GM18873 (cell line): ENCODE measurements around the gene MMP11.

Experiments
- ATAC-seq: cut with Tn5 transposase; IDR thresholded peaks from one replicate; pipeline ENCODE4 v1.9.1; 2021; ENCODE audit warnings: mild to moderate bottlenecking, moderate library complexity, moderate number of reproducible peaks; ENCODE audit not compliant: unreplicated experiment, low FRiP score

MMP11 gene

GRCh38 chr22:23779731-23780130 lies 7.1 kb downstream of the MMP11 start:
- ATAC-seq: no peak

- no peak for ATAC-seq
These were observed 7.6 kb downstream of the MMP11 start for GRCh38 chr22:23780146-23780748.

- ATAC-seq: no peak
These were observed 8.4 kb downstream of the MMP11 start for GRCh38 chr22:23781065-23781464.

GRCh38 chr22:23781511-23782183 lies 9.0 kb downstream of the MMP11 start:
- ATAC-seq: no peak

GRCh38 chr22:23782252-23782651 lies 9.6 kb downstream of the MMP11 start:
- no peak for ATAC-seq

GRCh38 chr22:23782703-23783102 lies 10.1 kb downstream of the MMP11 start:
- no peak for ATAC-seq

GRCh38 chr22:23783265-23784150 lies 10.9 kb downstream of the MMP11 start:
- ATAC-seq: no peak

GRCh38 chr22:23784215-23784732 lies 11.6 kb downstream of the MMP11 start:
- no peak for ATAC-seq

- ATAC-seq: no peak
These were observed 13.6 kb downstream of the MMP11 start for GRCh38 chr22:23786261-23786710.

- ATAC-seq: peak; percentile 47
These were observed 14.3 kb downstream of the MMP11 start, which contains the start of gene SMARCB1 for GRCh38 chr22:23786752-23787599. SMARCB1 (plus strand) TSS chr22:23786966; CDS start chr22:23787170, 204 bp downstream.

GRCh38 chr22:23787600-23787896 lies 14.9 kb downstream of the MMP11 start:
- no peak for ATAC-seq

- ATAC-seq: no peak
These were observed 15.3 kb downstream of the MMP11 start for GRCh38 chr22:23787910-23788309.

GRCh38 chr22:23789121-23789520 lies 16.5 kb downstream of the MMP11 start:
- ATAC-seq: no peak

- ATAC-seq: no peak
These were observed 17.0 kb downstream of the MMP11 start for GRCh38 chr22:23789638-23790037.

GRCh38 chr22:23790819-23791737 lies 18.4 kb downstream of the MMP11 start:
- no peak for ATAC-seq

GRCh38 chr22:23791738-23792645 lies 19.3 kb downstream of the MMP11 start:
- ATAC-seq: no peak

- no peak for ATAC-seq
These were observed 20.7 kb downstream of the MMP11 start for GRCh38 chr22:23793326-23793725.

- ATAC-seq: no peak
These were observed 23.8 kb downstream of the MMP11 start for GRCh38 chr22:23796461-23796860.
